Frontal cortex (tissue), 4 donors: ENCODE results near the gene SHOC2. TPM values are rescaled to one million over a fixed set of nuclear protein-coding genes. Genes with fewer than 3 reads are reported as not detected.

ENCODE experiments used
- DNase-seq, 2 donors: peaks; one replicate each; pipeline ENCODE4 v3.0.0; 2012; ENCODE audit warnings: low spot score in 2 of 2
- FAIRE-seq: peaks from 2 replicates; lab custom pipeline; 2012; peaks lifted over from hg19 to GRCh38; lab: Jason Lieb, UNC
- small RNA-seq: library from RNA; depleted of rRNA; stranded (forward); fragments of <200 nt; gene quantifications from one replicate; pipeline ENCODE3, GENCODE V24; 2014
- total RNA-seq: library from RNA; depleted of rRNA; stranded (reverse); fragments of >200 nt; gene quantifications from one replicate; pipeline ENCODE4 v1.2.3, GENCODE V29; 2014
- donor health status: control.
- donor health status: control.
- donor health status: control.

SHOC2 gene
- total RNA-seq, 1 donor from 2014 or later: 188 TPM

GRCh38 chr10:111030042-111030750 lies 110.8 kb downstream of the SHOC2 start:
- no peak for FAIRE-seq
- DNase-seq: no peak

GRCh38 chr10:111034598-111035310 lies 115.3 kb downstream of the SHOC2 start:
- DNase-seq (no peak), FAIRE-seq (no peak)

- no peak for DNase-seq
- no peak for FAIRE-seq
These were observed 116.1 kb downstream of the SHOC2 start for GRCh38 chr10:111035542-111035941.

- DNase-seq (no peak), FAIRE-seq (no peak)
These were observed 118.5 kb downstream of the SHOC2 start for GRCh38 chr10:111037858-111038257.

- DNase-seq: no peak
- no peak for FAIRE-seq
These were observed 120.1 kb downstream of the SHOC2 start for GRCh38 chr10:111039522-111039921.

GRCh38 chr10:111057006-111057405 lies 137.6 kb downstream of the SHOC2 start:
- FAIRE-seq (no peak), DNase-seq (no peak)

Small RNA genes within 50 kb of the gene (small RNA-seq; reads per million reads assigned to genes)
- 3.6 reads per million, percentile 89 among the genes with 10 or more reads in this experiment for gene MIR548E

Other genes with a start within 250 kb of the SHOC2 start
- gene PDCD4, start 47.7 kb upstream of the SHOC2 start, total RNA-seq: 46.9 TPM
- 67.3 TPM for gene BBIP1, start 424 bp upstream of the SHOC2 start, total RNA-seq
- gene ADRA2A, start 157.4 kb downstream of the SHOC2 start, total RNA-seq: 19.6 TPM